NCI-H526 (cell line): ENCODE data around the gene SSC5D.

Experiments
- DNase-seq, 2 experiments: peaks; one replicate each; lab custom pipeline; 2025; lab: John Stamatoyannopoulos, UW

Gene SSC5D

GRCh38 chr19:55554741-55555152 lies 66.5 kb downstream of the SSC5D start:
- no peak for DNase-seq

- no peak for DNase-seq
Observed at GRCh38 chr19:55559684-55560083, 71.4 kb downstream of the SSC5D start.

DNA sequence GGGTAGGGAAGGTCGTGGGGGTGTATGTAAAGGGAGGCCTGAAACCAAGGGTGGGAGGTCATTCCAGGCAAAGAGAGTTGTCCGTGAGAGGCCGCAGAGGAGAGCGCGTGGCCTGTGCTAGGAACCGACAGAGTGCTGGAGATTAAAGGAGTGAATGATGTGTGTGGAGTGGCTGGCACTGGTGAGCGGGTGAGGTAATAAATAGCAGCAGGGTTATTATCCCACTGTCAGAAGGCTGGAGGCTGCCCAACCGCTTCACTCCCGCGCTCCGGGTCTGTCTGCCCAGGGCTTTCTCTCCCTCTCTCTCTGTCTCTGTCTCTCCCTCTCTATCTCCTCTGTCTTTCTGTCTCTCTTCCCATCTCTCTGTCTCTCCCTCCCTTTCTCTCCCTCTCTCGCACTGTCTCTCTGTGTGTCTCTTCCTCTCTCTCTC lies 75.0 kb downstream of the SSC5D start:
- no peak for DNase-seq

GRCh38 chr19:55566823-55567222 lies 78.6 kb downstream of the SSC5D start:
- DNase-seq, result no peak

- DNase-seq, result no peak
Observed at GRCh38 chr19:55567708-55568328, 79.6 kb downstream of the SSC5D start.
